ENCODE results near the gene IGF2BP2.
A peak's percentile ranks its signal among the peaks of the same experiment; 100 is the strongest.
"Not testable (repeated sequence)": the region's sequence is repeated elsewhere in the genome, so short reads cannot be mapped to it uniquely, and the experiment has no call there.

IGF2BP2 gene

GRCh38 chr3:185807445-185808068 is 17.3 kb downstream of the IGF2BP2 start:
- DNase-seq (ENCODE audit: low read depth in 2 of 2), result no peak

- DNase-seq (ENCODE audit: low read depth in 2 of 2), result not testable (repeated sequence)
Observed at GRCh38 chr3:185798831-185799110, 26.1 kb downstream of the IGF2BP2 start.

GRCh38 chr3:185797993-185798830 is 26.6 kb downstream of the IGF2BP2 start:
- no peak for DNase-seq (ENCODE audit: low read depth in 2 of 2)

- DNase-seq (ENCODE audit: low read depth in 2 of 2), result no peak
Observed at GRCh38 chr3:185797108-185797881, 27.5 kb downstream of the IGF2BP2 start.

GRCh38 chr3:185796431-185797107 is 28.3 kb downstream of the IGF2BP2 start:
- DNase-seq (ENCODE audit: low read depth in 2 of 2), result no peak

- no peak for DNase-seq (ENCODE audit: low read depth in 2 of 2)
Observed at GRCh38 chr3:185793381-185793780, 31.5 kb downstream of the IGF2BP2 start.

GRCh38 chr3:185792955-185793354 is 31.9 kb downstream of the IGF2BP2 start:
- DNase-seq (ENCODE audit: low read depth in 2 of 2), result no peak

GRCh38 chr3:185789891-185790830 is 34.7 kb downstream of the IGF2BP2 start:
- no peak for DNase-seq (ENCODE audit: low read depth in 2 of 2)

GRCh38 chr3:185789134-185789533 is 35.7 kb downstream of the IGF2BP2 start:
- no peak for DNase-seq (ENCODE audit: low read depth in 2 of 2)

- DNase-seq (ENCODE audit: low read depth in 2 of 2), result no peak
Observed at GRCh38 chr3:185788292-185788691, 36.5 kb downstream of the IGF2BP2 start.

- no peak for DNase-seq (ENCODE audit: low read depth in 2 of 2)
Observed at GRCh38 chr3:185786956-185787877, 37.6 kb downstream of the IGF2BP2 start.

- DNase-seq (ENCODE audit: low read depth in 2 of 2), result not testable (repeated sequence)
Observed at GRCh38 chr3:185786258-185786657, 38.6 kb downstream of the IGF2BP2 start.

GRCh38 chr3:185784317-185784716 is 40.5 kb downstream of the IGF2BP2 start:
- no peak for DNase-seq (ENCODE audit: low read depth in 2 of 2)

- no peak for DNase-seq (ENCODE audit: low read depth in 2 of 2)
Observed at GRCh38 chr3:185781759-185782158, 43.1 kb downstream of the IGF2BP2 start.

GRCh38 chr3:185779461-185779860 is 45.4 kb downstream of the IGF2BP2 start:
- DNase-seq (ENCODE audit: low read depth in 2 of 2), result no peak

- DNase-seq (ENCODE audit: low read depth in 2 of 2), result no peak
Observed at GRCh38 chr3:185778821-185779220, 46.0 kb downstream of the IGF2BP2 start.

- no peak for DNase-seq (ENCODE audit: low read depth in 2 of 2)
Observed at GRCh38 chr3:185778094-185778493, 46.7 kb downstream of the IGF2BP2 start.

GRCh38 chr3:185770109-185770508 is 54.7 kb downstream of the IGF2BP2 start:
- DNase-seq (ENCODE audit: low read depth in 2 of 2), result no peak

GRCh38 chr3:185768578-185768982 is 56.3 kb downstream of the IGF2BP2 start:
- DNase-seq (ENCODE audit: low read depth in 2 of 2), result peak; percentile 28 to 35
